D341Med (cell line): ENCODE data around the gene PLXNC1.
"Not testable (repeated sequence)": the region's sequence is repeated elsewhere in the genome, so short reads cannot be mapped to it uniquely, and the experiment has no call there.

Source experiments
- DNase-seq: peaks from one replicate; pipeline ENCODE4 v3.0.0; 2012; ENCODE audit warnings: low spot score

Gene PLXNC1

DNA sequence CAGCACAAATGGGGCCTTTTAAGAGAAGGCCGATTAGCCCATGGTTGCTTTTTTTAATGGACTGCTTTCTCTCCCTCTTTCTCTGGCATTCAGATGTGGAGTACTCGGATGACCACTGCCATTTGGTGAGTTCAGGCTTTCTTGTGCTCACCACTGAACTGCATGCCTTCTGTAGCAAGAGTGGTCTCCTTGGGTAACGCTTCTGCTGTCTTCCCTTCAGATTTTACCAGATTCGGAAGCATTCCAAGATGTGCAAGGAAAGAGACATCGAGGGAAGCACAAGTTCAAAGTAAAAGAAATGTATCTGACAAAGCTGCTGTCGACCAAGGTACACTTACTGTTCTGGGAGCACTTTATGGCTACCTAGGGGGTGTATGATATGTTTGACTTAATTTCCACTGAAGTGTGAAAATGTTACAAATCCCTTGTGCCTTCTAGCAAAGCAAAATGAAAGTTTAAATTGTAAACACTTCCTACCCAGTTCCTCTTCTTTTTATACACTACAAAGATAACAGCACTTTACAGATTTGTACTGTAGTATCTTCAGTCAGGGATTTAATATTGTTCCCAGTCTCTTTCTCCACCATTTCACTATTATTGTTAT, 148.8 kb downstream of the PLXNC1 start:
- no peak for DNase-seq

DNA sequence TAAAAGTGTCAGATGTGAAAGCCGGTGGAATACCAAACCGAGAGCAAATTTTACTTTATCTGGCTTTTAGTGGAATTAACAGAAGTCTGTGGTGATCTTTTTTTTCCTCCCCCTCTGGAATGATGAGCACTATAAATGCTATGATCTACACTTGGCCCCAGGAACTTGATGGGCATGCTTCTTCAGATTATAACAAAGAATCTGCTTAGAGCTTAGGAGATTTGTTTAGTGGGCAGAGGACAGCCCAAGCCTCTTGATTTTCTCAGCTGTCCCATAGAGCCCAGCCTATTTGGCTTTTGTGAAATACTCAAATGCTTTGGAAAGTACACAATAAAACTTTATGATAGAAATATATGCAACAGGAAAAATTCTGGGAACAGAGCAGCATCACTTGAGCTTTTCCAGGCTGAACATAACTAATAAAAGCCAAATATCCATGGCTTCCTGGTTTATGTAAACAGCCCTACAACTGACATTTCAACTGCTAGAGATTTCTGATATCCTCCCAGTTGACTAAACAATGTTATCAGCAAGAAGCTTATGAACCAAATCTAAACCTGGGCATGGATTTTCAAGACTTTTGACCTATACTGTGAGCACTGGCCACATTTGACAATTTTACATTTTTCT, 149.6 kb downstream of the PLXNC1 start:
- DNase-seq = no peak

GRCh38 chr12:94299846-94300245, 151.5 kb downstream of the PLXNC1 start:
- no peak for DNase-seq

- no peak for DNase-seq
Measured at GRCh38 chr12:94304012-94304411, 155.6 kb downstream of the PLXNC1 start.

GRCh38 chr12:94304566-94305061, 156.2 kb downstream of the PLXNC1 start:
- DNase-seq = no peak

- no peak for DNase-seq
Measured at GRCh38 chr12:94305130-94305957, 157.0 kb downstream of the PLXNC1 start.

DNA sequence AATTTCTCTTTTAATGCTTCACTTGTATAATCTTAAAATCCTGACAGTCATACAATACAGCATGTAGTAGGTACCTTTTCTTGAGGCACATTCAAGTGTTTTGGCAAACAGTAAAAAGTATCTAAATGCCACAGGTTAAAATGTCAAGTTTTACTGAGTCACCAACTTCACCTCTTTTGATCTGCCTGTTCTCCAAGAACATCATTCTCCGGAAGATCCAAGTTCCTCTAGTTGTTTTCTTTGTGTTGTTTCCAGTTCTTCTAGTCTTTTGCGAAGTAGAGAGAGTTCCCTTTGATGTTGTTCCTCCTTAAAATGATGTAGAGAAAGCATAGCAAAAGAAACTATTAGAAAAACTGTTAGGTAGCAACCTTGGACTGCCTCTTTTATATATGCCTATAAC, 160.2 kb downstream of the PLXNC1 start:
- DNase-seq = no peak

DNA sequence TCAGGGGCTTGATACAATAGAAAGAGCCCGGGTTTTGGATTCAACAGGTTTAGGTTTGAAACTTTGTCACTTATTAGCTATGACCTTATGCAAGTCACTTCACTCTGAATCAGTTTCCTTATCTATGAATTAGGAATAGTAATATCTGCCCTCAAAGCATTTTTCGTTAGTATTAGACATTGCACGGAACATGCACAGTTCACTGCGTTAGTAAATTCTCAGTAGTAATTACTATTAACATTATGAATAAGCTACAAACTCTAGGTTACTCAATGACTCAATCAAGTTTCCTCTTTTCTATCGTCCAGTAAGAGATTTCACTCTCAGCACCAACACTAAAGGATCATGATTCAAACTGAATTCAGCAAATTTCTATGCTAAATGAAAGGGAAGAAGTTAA, 161.0 kb downstream of the PLXNC1 start:
- DNase-seq = no peak

- DNase-seq = no peak
Measured at GRCh38 chr12:94312378-94312777, 164.0 kb downstream of the PLXNC1 start.

- DNase-seq = not testable (repeated sequence)
Measured at GRCh38 chr12:94316600-94316999, 168.2 kb downstream of the PLXNC1 start.

DNA sequence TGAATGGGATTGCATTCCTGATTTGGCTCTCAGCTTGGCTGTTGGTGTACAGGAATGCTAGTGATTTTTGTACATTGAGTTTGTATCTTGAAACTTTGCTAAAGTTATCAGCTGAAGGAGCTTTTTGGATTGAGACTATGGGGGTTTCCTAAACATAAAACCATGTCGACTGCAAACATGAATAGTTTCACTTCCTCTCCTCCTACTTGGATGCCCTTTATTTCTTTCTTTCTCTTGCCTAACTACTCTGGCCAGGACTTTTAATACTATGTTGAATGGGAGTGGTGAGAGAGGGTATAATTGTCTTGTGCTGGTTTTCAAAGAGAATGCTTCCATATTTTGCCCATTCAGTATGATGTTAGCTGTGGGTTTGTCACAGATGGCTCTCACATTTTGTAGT, 169.8 kb downstream of the PLXNC1 start:
- no peak for DNase-seq

GRCh38 chr12:94320109-94320508, 171.7 kb downstream of the PLXNC1 start:
- no peak for DNase-seq

DNA sequence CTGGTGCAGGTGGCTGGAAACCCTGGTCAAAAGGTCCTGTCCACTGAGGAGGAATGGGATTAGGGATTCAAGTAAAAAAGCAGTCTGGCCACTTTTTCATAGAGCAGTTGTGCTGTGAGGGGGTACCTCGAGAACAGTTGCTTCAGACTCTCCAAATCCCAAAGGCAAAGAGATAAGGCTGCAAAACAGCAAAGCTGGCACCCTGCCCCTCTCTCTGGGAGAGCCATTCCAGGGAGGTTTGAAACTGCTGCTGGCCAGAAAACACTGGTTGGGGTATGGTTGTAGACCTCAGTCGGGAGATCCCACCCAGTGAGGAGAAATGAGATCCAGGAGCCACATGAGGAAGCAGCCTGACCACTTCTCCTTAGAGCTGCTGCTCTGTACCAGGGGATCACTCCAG, 174.0 kb downstream of the PLXNC1 start:
- no peak for DNase-seq

DNA sequence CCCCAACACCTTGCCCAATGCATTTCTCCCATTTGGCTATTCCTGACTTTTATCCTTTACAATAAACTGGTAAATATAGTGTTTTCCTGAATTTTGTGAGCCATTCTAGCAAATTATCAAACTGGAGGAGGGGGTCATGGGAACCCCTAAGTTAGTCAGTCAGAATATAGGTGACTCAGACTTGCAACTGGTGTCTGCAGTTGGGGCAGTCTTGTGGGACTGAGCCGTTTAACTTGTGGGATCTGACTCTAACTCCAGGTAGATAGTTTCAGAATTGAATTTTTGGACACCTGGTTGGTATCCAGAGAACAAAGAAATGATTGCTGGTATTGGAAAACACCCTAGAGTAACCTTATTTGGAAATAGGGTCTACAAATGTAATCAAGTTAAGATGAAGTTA, 177.9 kb downstream of the PLXNC1 start:
- DNase-seq = no peak

DNA sequence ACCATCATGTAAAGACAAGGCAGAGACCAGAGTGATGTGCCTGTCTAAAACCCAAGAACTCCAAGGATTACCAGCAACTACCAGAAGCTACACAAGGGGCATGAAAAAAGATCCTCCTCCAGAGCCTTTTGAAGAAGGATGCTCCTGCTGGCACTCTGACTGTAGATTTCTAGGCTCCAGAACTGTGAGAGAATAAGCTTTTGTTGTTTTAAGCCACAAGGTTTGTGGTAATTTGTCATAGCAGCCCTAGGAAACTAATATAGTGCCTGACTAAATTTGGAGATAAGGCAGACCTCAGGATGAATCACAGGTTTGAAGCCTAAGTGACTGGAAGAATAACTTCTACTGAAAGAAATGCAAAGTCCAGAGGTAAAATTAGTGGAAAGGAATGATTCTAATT, 178.3 kb downstream of the PLXNC1 start:
- no peak for DNase-seq

- DNase-seq = no peak
Measured at GRCh38 chr12:94327809-94328208, 179.4 kb downstream of the PLXNC1 start.

DNA sequence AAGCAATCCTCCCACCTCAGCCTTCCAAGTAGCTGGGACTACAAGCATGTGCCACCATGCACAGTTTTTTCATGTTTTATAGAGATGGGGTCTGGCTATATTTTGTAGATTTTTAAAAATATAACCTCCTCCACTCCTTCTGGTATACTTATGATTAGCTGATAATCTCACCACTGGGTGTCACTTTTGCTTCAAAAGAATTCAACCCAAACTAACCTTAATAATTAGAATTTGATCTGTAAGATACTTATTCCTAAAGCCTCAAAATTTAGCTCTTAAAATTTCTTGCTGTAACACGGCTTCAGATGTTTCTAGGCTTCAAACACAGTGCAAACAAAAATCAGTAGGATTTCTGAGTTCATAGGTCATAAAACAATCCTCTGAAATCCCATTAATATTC, 181.0 kb downstream of the PLXNC1 start:
- no peak for DNase-seq

GRCh38 chr12:94333396-94333795, 185.0 kb downstream of the PLXNC1 start:
- DNase-seq = no peak

DNA sequence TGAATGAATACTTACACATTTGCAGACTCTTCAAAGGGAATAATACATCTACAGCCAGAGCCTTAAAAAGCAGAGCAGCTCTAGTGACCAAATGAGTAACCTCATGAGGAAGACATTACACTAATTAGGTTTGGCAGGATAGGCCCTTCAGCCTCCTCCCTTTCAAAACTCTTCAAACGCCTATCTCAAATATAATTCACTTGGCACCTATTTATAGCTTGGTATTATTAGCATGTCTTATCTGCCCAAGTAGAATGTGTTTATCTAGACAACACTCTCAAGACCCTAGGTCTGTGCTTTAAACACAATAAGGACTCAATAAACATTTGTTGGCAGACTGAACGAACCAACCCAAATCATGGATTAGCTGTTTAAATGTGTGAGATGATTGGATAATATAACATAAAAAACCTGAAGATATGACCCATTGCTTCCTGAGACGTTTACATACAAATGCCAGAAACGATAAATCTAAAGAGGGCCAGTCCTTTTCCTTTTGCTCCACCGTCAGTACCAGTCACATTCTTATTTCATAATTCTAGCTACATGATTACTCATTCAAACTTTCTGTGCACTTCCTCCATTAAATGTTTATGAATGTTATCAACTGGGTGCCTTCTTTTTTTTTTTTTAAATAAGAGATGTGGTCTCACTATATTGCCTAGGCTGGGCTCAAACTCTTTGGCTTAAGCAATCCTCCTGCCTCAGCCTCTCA, 188.0 kb downstream of the PLXNC1 start:
- DNase-seq = no peak

GRCh38 chr12:94338006-94338794, 189.8 kb downstream of the PLXNC1 start:
- DNase-seq = no peak

GRCh38 chr12:94340573-94340972, 192.2 kb downstream of the PLXNC1 start:
- no peak for DNase-seq

- no peak for DNase-seq
Measured at GRCh38 chr12:94353130-94353529, 204.8 kb downstream of the PLXNC1 start.
